HG03571 (cell line): Measurements from ENCODE around the gene INPP5D.
A peak's percentile ranks its signal among the peaks of the same experiment; 100 is the strongest.

Experiments used
- ATAC-seq: cut with Tn5 transposase; IDR thresholded peaks from one replicate; pipeline ENCODE4 v1.9.1; 2021; ENCODE audit not compliant: unreplicated experiment

Gene INPP5D

GRCh38 chr2:233201258-233202013 is 141.3 kb downstream of the INPP5D start:
- no peak for ATAC-seq

- no peak for ATAC-seq
These were observed 142.4 kb downstream of the INPP5D start for GRCh38 chr2:233202531-233202944.

- ATAC-seq: no peak
These were observed 142.9 kb downstream of the INPP5D start for GRCh38 chr2:233203060-233203459.

GRCh38 chr2:233204286-233204936 is 144.3 kb downstream of the INPP5D start:
- ATAC-seq: no peak

- no peak for ATAC-seq
These were observed 148.4 kb downstream of the INPP5D start for GRCh38 chr2:233208382-233209116.

GRCh38 chr2:233209117-233209532 is 149.0 kb downstream of the INPP5D start:
- no peak for ATAC-seq

- ATAC-seq: no peak
These were observed 149.5 kb downstream of the INPP5D start for GRCh38 chr2:233209533-233210171.

- ATAC-seq: no peak
These were observed 150.1 kb downstream of the INPP5D start for GRCh38 chr2:233210281-233210680.

GRCh38 chr2:233210843-233211547 is 150.9 kb downstream of the INPP5D start:
- no peak for ATAC-seq

GRCh38 chr2:233211548-233211895 is 151.4 kb downstream of the INPP5D start:
- ATAC-seq: no peak

GRCh38 chr2:233213011-233213410 is 152.9 kb downstream of the INPP5D start:
- ATAC-seq: no peak

- no peak for ATAC-seq
These were observed 153.8 kb downstream of the INPP5D start for GRCh38 chr2:233213975-233214374.

- no peak for ATAC-seq
These were observed 157.8 kb downstream of the INPP5D start for GRCh38 chr2:233217892-233218377.

GRCh38 chr2:233218836-233219235 is 158.7 kb downstream of the INPP5D start:
- no peak for ATAC-seq

GRCh38 chr2:233219848-233220247 is 159.7 kb downstream of the INPP5D start:
- ATAC-seq: no peak

- ATAC-seq: no peak
These were observed 161.4 kb downstream of the INPP5D start for GRCh38 chr2:233221378-233222063.

GRCh38 chr2:233223059-233223894 is 163.1 kb downstream of the INPP5D start:
- ATAC-seq: peak; percentile 86

GRCh38 chr2:233225230-233226068 is 165.3 kb downstream of the INPP5D start:
- no peak for ATAC-seq
